ENCODE measurements around the gene WDFY4. TPM values are rescaled to one million over a fixed set of nuclear protein-coding genes. Genes with fewer than 3 reads are reported as not detected.

Gene WDFY4
- total RNA-seq, 6 donors from 2014 or later: 10.1 to 48.9 (median 32.1) TPM

GRCh38 chr10:48722153-48723145, 37.8 kb downstream of the WDFY4 start:
- Histone ChIP-seq H3K9me3 (no peaks in the 10 kb centered on the region), H3K4me3 (no peak overlapping the region), H3K27me3 (no peaks in the 10 kb centered on the region), H3K4me1 (peaks cover 0 to 5% (median 0%) of the 10 kb centered on the region in 4 donors), H3K27ac (no peak overlapping the region), H3K36me3 (no peaks in the 10 kb centered on the region)
- WGBS, 2 donors: 81 to 85% methylated on average over 10 to 11 of the region's 11 CpGs
- DNase-seq (no peak), ATAC-seq (ENCODE audit: low FRiP score in 2 of 2) (no peak)
- TF ChIP-seq POLR2A (IDR thresholded peaks at IDR 0.05) (no peak), EP300 (IDR thresholded peaks at IDR 0.05) (no peak), CTCF (IDR thresholded peaks at IDR 0.05) (no peak), POLR2AphosphoS5 (IDR thresholded peaks at IDR 0.05) (no peak)

GRCh38 chr10:48724127-48724526, 39.5 kb downstream of the WDFY4 start:
- ATAC-seq (ENCODE audit: low FRiP score in 2 of 2) (no peak), DNase-seq (no peak)
- peak overlapping the region in 1 of 4 donors; percentile 13 for H3K27ac ChIP-seq
- WGBS, 2 donors: 50 to 72% methylated on average over 5 to 7 of the region's 7 CpGs
- no peaks in the 10 kb centered on the region for H3K27me3 ChIP-seq
- TF ChIP-seq EP300 (IDR thresholded peaks at IDR 0.05) (no peak), CTCF (IDR thresholded peaks at IDR 0.05) (no peak), POLR2AphosphoS5 (IDR thresholded peaks at IDR 0.05) (no peak), POLR2A (IDR thresholded peaks at IDR 0.05) (no peak)
- H3K36me3 ChIP-seq: no peaks in the 10 kb centered on the region
- H3K4me1 ChIP-seq: peaks cover 0 to 5% (median 0%) of the 10 kb centered on the region in 4 donors
- no peak overlapping the region for H3K4me3 ChIP-seq
- H3K9me3 ChIP-seq: no peaks in the 10 kb centered on the region

- DNase-seq (peak in 1 of 2 donors; percentile 45), ATAC-seq (ENCODE audit: low FRiP score in 2 of 2) (no peak)
- H3K27ac ChIP-seq: peak overlapping the region in 1 of 4 donors; percentile 73
These were observed 41.0 kb downstream of the WDFY4 start for GRCh38 chr10:48725708-48726107.

GRCh38 chr10:48727866-48728265, 43.2 kb downstream of the WDFY4 start:
- Histone ChIP-seq H3K4me1 (peaks cover 0 to 5% (median 0%) of the 10 kb centered on the region in 4 donors), H3K9me3 (no peaks in the 10 kb centered on the region), H3K27me3 (no peaks in the 10 kb centered on the region), H3K27ac (no peak overlapping the region), H3K4me3 (no peak overlapping the region), H3K36me3 (no peaks in the 10 kb centered on the region)
- DNase-seq (no peak), ATAC-seq (ENCODE audit: low FRiP score in 2 of 2) (no peak)
- 64 to 81% methylated on average over 2 to 3 of the region's 3 CpGs for WGBS, 2 donors
- TF ChIP-seq POLR2A (IDR thresholded peaks at IDR 0.05): no peak
- TF ChIP-seq CTCF (IDR thresholded peaks at IDR 0.05): no peak
- no peak for TF ChIP-seq POLR2AphosphoS5 (IDR thresholded peaks at IDR 0.05)
- TF ChIP-seq EP300 (IDR thresholded peaks at IDR 0.05): no peak

More at GRCh38 chr10:48725708-48726107, 41.0 kb downstream of the WDFY4 start:
- whole genome bisulfite sequencing, 2 donors: 40 to 58% methylated on average over 4 of the region's 4 CpGs
- Histone ChIP-seq H3K27me3 (no peaks in the 10 kb centered on the region), H3K36me3 (no peaks in the 10 kb centered on the region), H3K9me3 (no peaks in the 10 kb centered on the region), H3K4me1 (peaks cover 0 to 5% (median 0%) of the 10 kb centered on the region in 4 donors), H3K4me3 (no peak overlapping the region)
- no peak for TF ChIP-seq CTCF (IDR thresholded peaks at IDR 0.05)
- no peak for TF ChIP-seq POLR2AphosphoS5 (IDR thresholded peaks at IDR 0.05)
- no peak for TF ChIP-seq EP300 (IDR thresholded peaks at IDR 0.05)
- no peak for TF ChIP-seq POLR2A (IDR thresholded peaks at IDR 0.05)
